Measurements from ENCODE around the gene FOXO3.

DNA sequence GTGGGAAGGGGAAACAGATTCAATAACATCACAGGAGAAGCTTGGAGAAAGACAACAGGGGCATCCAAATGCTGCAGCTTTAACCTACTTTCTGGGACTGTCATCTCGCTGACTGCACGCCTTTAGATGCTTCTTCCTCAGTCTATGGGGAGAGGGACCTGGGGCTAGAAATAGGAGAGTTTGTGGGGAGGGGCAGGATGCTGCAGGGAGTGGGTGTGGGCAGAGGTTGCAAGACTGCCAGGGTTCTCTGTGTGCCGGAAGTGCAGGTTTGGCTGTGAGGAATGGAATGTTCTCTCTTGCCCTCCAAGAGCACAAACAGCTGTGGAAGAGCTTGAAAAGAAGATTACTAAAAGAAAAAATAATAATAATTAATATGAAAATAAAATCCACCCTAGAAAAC is 93.2 kb downstream of the FOXO3 start:
- TF ChIP-seq CTCF (IDR thresholded peaks at IDR 0.05; ENCODE audit: insufficient read depth, low read depth, low read length) (no peak), EZH2 (IDR thresholded peaks at IDR 0.05; ENCODE audit: insufficient read depth, low read length) (no peak)
